K562 (cell line): ENCODE results near the gene KIAA0930. TPM values are rescaled to one million over a fixed set of nuclear protein-coding genes. Genes with fewer than 3 reads are reported as not detected.

Experiments used
- ATAC-seq: fragments of 200-7000 bp; cut with Tn5 transposase; 3 replicates; pipeline ENCODE4 v1.9.1; 2020; ENCODE audit warnings: moderate library complexity
- BruUV-seq: library from RNA; stranded (reverse); fragments of 400-500 nt; replicated peaks from 2 replicates; lab custom pipeline; 2021; lab: Mats Ljungman, UMichigan
- CTCF ChIA-PET: fragments of 300-600 bp; formaldehyde crosslinking; extraction: SDS; loops from one replicate; lab custom pipeline; 2021; ENCODE audit warnings: low intra/inter-chr PET ratio; lab: Yijun Ruan, JAX
- POLR2A ChIA-PET: fragments of 300-600, 350-650 bp; sonication (Branson Sonifier 250); formaldehyde crosslinking; extraction: SDS; loops from one replicate; lab custom pipeline; 2021; ENCODE audit warnings: antibody characterized with exemption, inconsistent platforms; lab: Yijun Ruan, JAX
- DNase-seq, 4 experiments: peaks; one replicate each; pipeline versions ENCODE4 v3.0.0 to v3.0.0-alpha.2; 2011 to 2018; ENCODE audit warnings: low spot score in 3 of 4, mixed read lengths in 3 of 4; ENCODE audit errors: extremely low read depth in 1 of 4
- FAIRE-seq: peaks from 2 replicates; lab custom pipeline; 2011; peaks lifted over from hg19 to GRCh38; lab: Jason Lieb, UNC
- H2AFZ ChIP-seq: 2 replicates; pipeline ENCODE4 v1.6.0; 2011; ENCODE audit warnings: low read depth, low read length, control low read depth, inconsistent platforms
- H3K27ac ChIP-seq: fragments of 200-600 bp; 3 replicates; pipeline ENCODE4 v1.8.0; 2011; ENCODE audit warnings: low read depth, mild to moderate bottlenecking, control low read depth, inconsistent platforms, low read length, moderate library complexity, mixed read lengths; ENCODE audit errors: extremely low read depth
- H3K27me3 ChIP-seq, 2 experiments: fragments of 300-600 bp in 1 of 2; 2 replicates in 1 of 2; 3 replicates in 1 of 2; pipeline versions ENCODE4 v1.6.0 to v1.8.0; 2011; ENCODE audit warnings: inconsistent platforms in 2 of 2, low read length in 2 of 2, mild to moderate bottlenecking in 1 of 2, mixed read lengths in 1 of 2, moderate library complexity in 1 of 2; ENCODE audit not compliant: control insufficient read depth in 2 of 2, insufficient read depth in 2 of 2
- H3K36me3 ChIP-seq: fragments of 300-600 bp; 3 replicates; pipeline ENCODE4 v1.8.0; 2011; ENCODE audit warnings: mild to moderate bottlenecking, low read length, inconsistent platforms; ENCODE audit not compliant: control insufficient read depth, insufficient read depth
- H3K4me1 ChIP-seq, 2 experiments: fragments of 200-600 bp in 1 of 2; replicated peaks in 1 of 2; 2 replicates in 1 of 2; 3 replicates in 1 of 2; pipeline versions ENCODE4 v1.5.1 to v1.8.0; 2011; ENCODE audit warnings: inconsistent platforms in 2 of 2, low read length in 2 of 2, mild to moderate bottlenecking in 1 of 2, mixed read lengths in 1 of 2, moderate library complexity in 1 of 2; ENCODE audit not compliant: control insufficient read depth in 2 of 2, insufficient read depth in 2 of 2
- H3K4me2 ChIP-seq: 2 replicates; pipeline ENCODE4 v1.6.1; 2011; ENCODE audit warnings: low read length, control low read depth, inconsistent platforms, mixed read lengths; ENCODE audit not compliant: insufficient read depth
- H3K4me3 ChIP-seq: fragments of 200-600 bp; sonication (generic), shearing (Covaris generic); 2 replicates; pipeline ENCODE4 v1.5.1; 2016; ENCODE audit warnings: control low read depth, inconsistent platforms
- H3K79me2 ChIP-seq: fragments of 200-600 bp; 3 replicates; pipeline ENCODE4 v1.8.0; 2011; ENCODE audit warnings: low read length, inconsistent platforms; ENCODE audit not compliant: control insufficient read depth, insufficient read depth
- H3K9ac ChIP-seq, 2 experiments: 2 replicates each; pipeline versions ENCODE4 v1.6.0 to v1.6.1; 2011; ENCODE audit warnings: low read depth in 2 of 2, low read length in 2 of 2, control low read depth in 1 of 2, inconsistent platforms in 1 of 2, mild to moderate bottlenecking in 1 of 2, mixed read lengths in 1 of 2; ENCODE audit not compliant: insufficient read depth in 1 of 2
- H3K9me1 ChIP-seq: one replicate; pipeline ENCODE4 v1.6.0; 2011; ENCODE audit warnings: inconsistent platforms, mild to moderate bottlenecking, low read length, moderate library complexity; ENCODE audit not compliant: control insufficient read depth, insufficient read depth
- H3K9me3 ChIP-seq: replicated peaks from 2 replicates; pipeline ENCODE4 v1.5.1; 2011; ENCODE audit warnings: low read depth, low read length, inconsistent platforms; ENCODE audit not compliant: control insufficient read depth, insufficient read depth
- H4K20me1 ChIP-seq: replicated peaks from 2 replicates; pipeline ENCODE4 v1.6.1; 2011; ENCODE audit warnings: low read length, inconsistent platforms, mixed read lengths; ENCODE audit not compliant: control insufficient read depth, insufficient read depth
- ZBTB33 ChIP-seq: sonication (generic); formaldehyde crosslinking; IDR thresholded peaks from 2 replicates; pipeline ENCODE4 v1.8.1; 2023; ENCODE audit warnings: mild to moderate bottlenecking, missing genetic modification reagents
- ZKSCAN1 ChIP-seq: fragments of 150-350 bp; IDR thresholded peaks from 2 replicates; pipeline ENCODE4 v1.6.1; 2016; ENCODE audit warnings: low read depth, low read length
- WGBS: fragments of 100-300 bp; shearing (Covaris generic); methylation state at CpG from one replicate; pipeline ENCODE4 v1.1.6; 2016; ENCODE audit warnings: low coverage, mixed read lengths; ENCODE audit not compliant: insufficient coverage; ENCODE audit errors: missing lambda C conversion rate; 5-methylcytosine and 5-hydroxymethylcytosine counted together
- in situ Hi-C: fragments of 300-500 bp; cut with MboI; formaldehyde crosslinking; loops from 4 replicates; pipeline ENCODE4 v1.15.0; 2018; ENCODE audit warnings: inconsistent platforms, mixed read lengths
- intact Hi-C: fragments of 100-400 bp; cut with micrococcal nuclease; formaldehyde crosslinking; loops from 2 replicates; pipeline ENCODE4 v1.14.2; 2022
- polyA plus RNA-seq, 8 experiments: library from polyadenylated mRNA; depleted of rRNA in 4 of 8; stranded (reverse) in 5 of 8; unstranded in 3 of 8; fragments of >200 nt; fragmentation: Nextera tagmentation in 2 of 8; fragmentation: Illumina TruSeq in 1 of 8; extraction: Ambion mirVana in 2 of 8; extraction: Trizol in 1 of 8; gene quantifications; 2 replicates each; pipeline versions ENCODE4 v1.2.1 to v1.2.3, GENCODE V29; 2011 to 2014; ENCODE audit warnings: inconsistent platforms in 1 of 8, missing spikeins in 1 of 8
- total RNA-seq, 7 experiments: library from RNA; depleted of rRNA in 6 of 7; stranded (reverse); fragments of >200 nt in 6 of 7; fragmentation: Illumina TruSeq in 2 of 7; extraction: Trizol in 2 of 7; gene quantifications; 2 replicates each; pipeline versions ENCODE4 v1.2.1 to v1.2.3, GENCODE V29; 2011 to 2021; ENCODE audit warnings: low replicate concordance in 1 of 7

The KIAA0930 gene
- total and polyA plus RNA-seq, 9 of the 15 experiments (the other 6 are each of a cell fraction or from before 2014, with no cell fraction given), result 0.24 to 12.1 (median 6.4) TPM

- POLR2A ChIA-PET, result interaction anchor here (0.6 kb wide), 1 partner anchor 262 kb away, joined by 3 read pairs; no protein-coding TSS in a partner anchor
These were observed 44.1 kb upstream of the KIAA0930 start, which contains the start of gene UPK3A for GRCh38 chr22:45284705-45285262. TSS of gene UPK3A (plus strand) at chr22:45284949. CDS start at chr22:45285014, 65 bp downstream.

More at GRCh38 chr22:45284705-45285262, 44.1 kb upstream of the KIAA0930 start, which contains the start of gene UPK3A:
- Histone ChIP-seq H3K27me3 (peaks cover 0 to 16% of the 10 kb centered on the region in 2 experiments; a peak in 2 of 5 replicates), H3K9me1 (no peaks in the 10 kb centered on the region), H4K20me1 (no peaks in the 10 kb centered on the region), H3K36me3 (no peaks in the 10 kb centered on the region), H3K9me3 (no peaks in the 10 kb centered on the region), H2AFZ (no peak within 1 kb of the TSS), H3K79me2 (no peaks in the 10 kb centered on the region), H3K4me3 (no peak within 1 kb of the TSS), H3K4me1 (peaks cover 0 to 7% of the 10 kb centered on the region in 2 experiments; a peak in 3 of 5 replicates), H3K9ac (0 out of 4 replicates have a peak within 1 kb of the TSS, but pooled peaks of 1 of the 2 experiments have one; percentile 35), H3K27ac (no peak within 1 kb of the TSS), H3K4me2 (no peak within 1 kb of the TSS)
- peak; percentile 54 for ATAC-seq
- in situ Hi-C loops (no loop called here), intact Hi-C loops (loop anchor here (5.0 kb wide), 1 partner anchor 153 kb away; no protein-coding TSS in a partner anchor)
- peak; percentile 24; the same call in 1 of the 2 replicates for TF ChIP-seq ZKSCAN1
- TF ChIP-seq ZBTB33 (CRISPR knock-in tag), result no peak
- DNase-seq, result peak in 2 of 4 experiments; percentile 20 to 24
- 15% methylated on average over 7 of the region's 46 CpGs for WGBS
- no peak for FAIRE-seq
- CTCF ChIA-PET, result no interaction called here
- BruUV-seq, result no TSS peak
